NB4 (cell line): ENCODE measurements around the gene LPP.

ENCODE experiments used
- DNase-seq: peaks from one replicate; pipeline ENCODE4 v3.0.0; 2010; ENCODE audit warnings: low read depth
- H3K4me3 ChIP-seq: one replicate; pipeline ENCODE4 v1.5.1; 2011; ENCODE audit warnings: mild to moderate bottlenecking, low read depth, low read length, moderate library complexity
- CTCF ChIP-seq: IDR thresholded peaks from one replicate; pipeline ENCODE4 v1.5.1; 2012; ENCODE audit warnings: low read depth, low read length
- MAX ChIP-seq: IDR thresholded peaks from 2 replicates; pipeline ENCODE4 v1.6.1; 2011; ENCODE audit warnings: low read depth, low read length
- MYC ChIP-seq: IDR thresholded peaks from 2 replicates; pipeline ENCODE4 v1.6.1; 2011; ENCODE audit warnings: low read depth, low read length
- POLR2A ChIP-seq: IDR thresholded peaks from 2 replicates; pipeline ENCODE4 v1.6.1; 2011; ENCODE audit warnings: mild to moderate bottlenecking; ENCODE audit not compliant: insufficient read length; ENCODE audit errors: extremely low read depth

Gene LPP

GRCh38 chr3:188792793-188793192 is 638.8 kb downstream of the LPP start:
- H3K4me3 ChIP-seq: no peak overlapping the region
- DNase-seq: peak; percentile 2
- TF ChIP-seq CTCF: no peak
- TF ChIP-seq MAX: no peak

- TF ChIP-seq POLR2A: no peak
- TF ChIP-seq MYC: no peak
- TF ChIP-seq MAX: no peak
- TF ChIP-seq CTCF: no peak
- peak; percentile 23 for DNase-seq
- no peak overlapping the region for H3K4me3 ChIP-seq
Observed at GRCh38 chr3:188796122-188796631, 642.2 kb downstream of the LPP start.

GRCh38 chr3:188797045-188797444 is 643.1 kb downstream of the LPP start:
- TF ChIP-seq CTCF (no peak), MYC (no peak), POLR2A (no peak), MAX (no peak)
- no peak overlapping the region for H3K4me3 ChIP-seq
- DNase-seq: no peak

GRCh38 chr3:188798556-188799145 is 644.7 kb downstream of the LPP start:
- H3K4me3 ChIP-seq: no peak overlapping the region
- no peak for TF ChIP-seq POLR2A
- TF ChIP-seq MAX: no peak
- TF ChIP-seq MYC: no peak
- TF ChIP-seq CTCF: no peak
- DNase-seq: no peak

- DNase-seq: no peak
- no peak overlapping the region for H3K4me3 ChIP-seq
- no peak for TF ChIP-seq POLR2A
- TF ChIP-seq MAX: no peak
Observed at GRCh38 chr3:188801393-188801792, 647.4 kb downstream of the LPP start.

- H3K4me3 ChIP-seq: no peak overlapping the region
- no peak for DNase-seq
- TF ChIP-seq POLR2A (no peak), MAX (no peak), CTCF (no peak), MYC (no peak)
Observed at GRCh38 chr3:188802645-188803044, 648.7 kb downstream of the LPP start.
